ENCODE results near the gene DLK1. TPM values are rescaled to one million over a fixed set of nuclear protein-coding genes. Genes with fewer than 3 reads are reported as not detected.
A peak's percentile ranks its signal among the peaks of the same experiment; 100 is the strongest.

Gene DLK1
- total RNA-seq, 4 donors from 2014 or later: not detected

DNA sequence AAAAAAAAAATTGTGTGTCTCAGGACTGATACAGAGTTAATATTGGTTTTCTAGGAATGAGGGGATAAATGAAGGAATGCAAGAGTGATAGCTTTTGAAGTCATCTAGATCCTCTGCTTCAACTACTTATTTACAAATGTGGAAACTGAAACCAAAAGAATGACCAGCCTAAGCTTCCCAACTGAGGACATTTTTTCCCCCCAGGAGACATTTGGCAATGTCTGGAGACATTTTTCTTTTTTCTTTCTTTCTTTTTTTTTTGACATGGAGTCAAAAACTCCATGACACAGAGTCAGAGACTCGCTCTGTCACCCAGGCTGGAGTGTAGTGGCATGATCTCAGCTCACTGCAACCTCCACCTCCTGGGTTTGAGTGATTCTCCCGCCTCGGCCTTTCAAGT is 15.3 kb downstream of the DLK1 start:
- DNase-seq (ENCODE audit: low spot score in 2 of 2): no peak
- intact Hi-C loops (cut with DNase I; ENCODE audit: low total_unique reads): no loop called here
- 52 to 63% methylated on average over 3 of the region's 3 CpGs for WGBS, 2 donors
- no peak for TF ChIP-seq POLR2A (IDR thresholded peaks at IDR 0.05)
- TF ChIP-seq, protein P1, sequence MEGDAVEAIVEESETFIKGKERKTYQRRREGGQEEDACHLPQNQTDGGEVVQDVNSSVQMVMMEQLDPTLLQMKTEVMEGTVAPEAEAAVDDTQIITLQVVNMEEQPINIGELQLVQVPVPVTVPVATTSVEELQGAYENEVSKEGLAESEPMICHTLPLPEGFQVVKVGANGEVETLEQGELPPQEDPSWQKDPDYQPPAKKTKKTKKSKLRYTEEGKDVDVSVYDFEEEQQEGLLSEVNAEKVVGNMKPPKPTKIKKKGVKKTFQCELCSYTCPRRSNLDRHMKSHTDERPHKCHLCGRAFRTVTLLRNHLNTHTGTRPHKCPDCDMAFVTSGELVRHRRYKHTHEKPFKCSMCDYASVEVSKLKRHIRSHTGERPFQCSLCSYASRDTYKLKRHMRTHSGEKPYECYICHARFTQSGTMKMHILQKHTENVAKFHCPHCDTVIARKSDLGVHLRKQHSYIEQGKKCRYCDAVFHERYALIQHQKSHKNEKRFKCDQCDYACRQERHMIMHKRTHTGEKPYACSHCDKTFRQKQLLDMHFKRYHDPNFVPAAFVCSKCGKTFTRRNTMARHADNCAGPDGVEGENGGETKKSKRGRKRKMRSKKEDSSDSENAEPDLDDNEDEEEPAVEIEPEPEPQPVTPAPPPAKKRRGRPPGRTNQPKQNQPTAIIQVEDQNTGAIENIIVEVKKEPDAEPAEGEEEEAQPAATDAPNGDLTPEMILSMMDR (IDR thresholded peaks at IDR 0.05): no peak
- H3K4me3 ChIP-seq (ENCODE audit: low read depth, poor library complexity, severe bottlenecking): no peak overlapping the region

DNA sequence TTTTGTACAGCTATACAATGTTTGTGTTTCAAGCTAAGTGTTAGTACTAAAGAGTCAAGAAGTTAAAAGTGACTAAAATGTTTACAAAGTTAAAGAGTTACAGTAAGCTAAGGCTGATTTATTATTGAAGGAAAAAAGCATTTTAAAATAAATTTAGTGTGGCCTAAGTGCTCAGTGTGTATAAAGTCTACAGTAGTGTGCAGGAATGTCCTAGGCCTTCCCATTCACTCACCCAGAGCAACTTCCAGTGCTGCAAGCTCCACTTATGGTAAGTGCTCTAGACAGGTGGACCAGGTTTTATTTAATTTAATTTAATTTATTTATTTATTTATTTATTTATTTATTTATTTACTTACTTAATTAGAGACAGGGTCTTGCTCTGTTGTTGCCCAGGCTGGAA is 19.6 kb downstream of the DLK1 start:
- TF ChIP-seq POLR2A (IDR thresholded peaks at IDR 0.05): no peak
- TF ChIP-seq, protein P1 (IDR thresholded peaks at IDR 0.05): no peak
- intact Hi-C loops (cut with DNase I; ENCODE audit: low total_unique reads): no loop called here
- no peak overlapping the region for H3K4me3 ChIP-seq (ENCODE audit: low read depth, poor library complexity, severe bottlenecking)
- no peak for DNase-seq (ENCODE audit: low spot score in 2 of 2)

DNA sequence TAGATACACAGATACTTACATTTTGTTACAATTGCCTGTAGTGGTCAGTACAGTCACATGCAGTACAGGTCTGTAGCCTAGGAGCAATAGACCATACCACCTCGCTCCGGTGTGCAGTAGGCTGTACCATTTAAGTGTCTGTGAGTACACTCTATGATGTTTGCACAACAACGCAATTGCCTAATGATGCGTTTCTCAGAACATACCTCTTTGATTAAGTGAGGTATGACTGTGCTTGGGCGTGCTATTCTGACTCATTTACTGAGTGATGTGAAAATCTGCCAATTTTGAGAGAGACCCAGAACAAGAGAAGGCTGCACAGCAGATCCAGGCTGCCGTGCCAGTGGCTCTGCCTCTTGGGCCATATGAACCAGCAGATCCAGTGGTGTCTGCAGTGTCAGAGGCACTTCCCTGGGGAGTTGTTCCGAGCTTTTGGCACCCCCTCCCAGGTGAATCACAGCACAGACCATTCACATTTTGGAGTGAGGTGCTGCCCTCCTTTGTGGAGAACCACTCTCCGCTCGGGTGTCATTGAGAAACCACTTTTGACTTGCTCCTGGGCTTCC is 20.4 kb downstream of the DLK1 start:
- DNase-seq (ENCODE audit: low spot score in 2 of 2): peak; percentile 79 to 86
- 31 to 40% methylated on average over 9 of the region's 9 CpGs for WGBS, 2 donors
- TF ChIP-seq, protein P1 (IDR thresholded peaks at IDR 0.05): no peak
- H3K4me3 ChIP-seq (ENCODE audit: low read depth, poor library complexity, severe bottlenecking): no peak overlapping the region
- intact Hi-C loops (cut with DNase I; ENCODE audit: low total_unique reads): no loop called here

DNA sequence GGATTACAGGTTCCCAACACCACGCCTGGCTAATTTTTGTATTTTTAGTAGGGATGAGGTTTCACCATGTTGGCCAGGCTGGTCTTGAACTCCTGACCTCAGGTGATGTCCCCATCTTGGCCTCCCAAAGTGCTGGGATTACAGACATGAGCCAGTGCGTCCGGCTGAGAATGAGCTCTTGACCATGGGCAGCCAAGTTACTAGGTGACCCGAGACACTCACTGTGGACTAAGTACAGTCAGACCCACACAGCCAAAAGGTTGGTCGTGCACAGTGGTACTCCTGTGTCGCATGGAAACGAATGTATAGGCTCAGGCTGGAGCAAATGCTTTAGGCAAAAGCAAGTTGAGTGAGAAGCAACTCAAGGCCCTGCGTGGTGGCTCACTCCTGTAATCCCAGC is 21.0 kb downstream of the DLK1 start:
- DNase-seq (ENCODE audit: low spot score in 2 of 2): peak in 1 of 2 donors; percentile 78
- 88 to 92% methylated on average over 8 of the region's 8 CpGs for WGBS, 2 donors
- no peak overlapping the region for H3K4me3 ChIP-seq (ENCODE audit: low read depth, poor library complexity, severe bottlenecking)
- TF ChIP-seq POLR2A (IDR thresholded peaks at IDR 0.05): no peak
- TF ChIP-seq, protein P1 (IDR thresholded peaks at IDR 0.05): no peak
- intact Hi-C loops (cut with DNase I; ENCODE audit: low total_unique reads): no loop called here

DNA sequence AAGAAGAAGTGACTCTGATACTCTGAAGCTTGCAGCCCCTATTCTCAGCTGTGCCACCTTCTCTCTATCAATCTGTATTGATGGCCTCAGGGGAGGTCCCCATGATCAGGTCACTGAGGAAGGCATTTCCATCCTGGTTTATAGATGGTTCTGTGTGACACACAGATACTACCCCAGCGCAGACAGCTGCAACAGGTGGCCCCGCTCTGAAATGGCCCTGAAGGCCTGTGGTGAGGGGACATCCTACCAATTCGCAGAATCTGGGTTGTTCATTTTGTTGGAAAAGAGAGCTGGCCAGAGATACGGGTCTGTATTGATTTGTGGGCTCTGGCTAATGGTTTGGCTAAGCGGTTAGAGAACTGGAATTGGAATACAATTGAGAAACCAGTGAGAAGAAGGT is 21.7 kb downstream of the DLK1 start:
- 75 to 76% methylated on average over 5 of the region's 5 CpGs for WGBS, 2 donors
- TF ChIP-seq POLR2A (IDR thresholded peaks at IDR 0.05): no peak
- TF ChIP-seq, protein P1 (IDR thresholded peaks at IDR 0.05): no peak
- intact Hi-C loops (cut with DNase I; ENCODE audit: low total_unique reads): no loop called here
- no peak overlapping the region for H3K4me3 ChIP-seq (ENCODE audit: low read depth, poor library complexity, severe bottlenecking)
- peak in 1 of 2 donors; percentile 40 for DNase-seq (ENCODE audit: low spot score in 2 of 2)

DNA sequence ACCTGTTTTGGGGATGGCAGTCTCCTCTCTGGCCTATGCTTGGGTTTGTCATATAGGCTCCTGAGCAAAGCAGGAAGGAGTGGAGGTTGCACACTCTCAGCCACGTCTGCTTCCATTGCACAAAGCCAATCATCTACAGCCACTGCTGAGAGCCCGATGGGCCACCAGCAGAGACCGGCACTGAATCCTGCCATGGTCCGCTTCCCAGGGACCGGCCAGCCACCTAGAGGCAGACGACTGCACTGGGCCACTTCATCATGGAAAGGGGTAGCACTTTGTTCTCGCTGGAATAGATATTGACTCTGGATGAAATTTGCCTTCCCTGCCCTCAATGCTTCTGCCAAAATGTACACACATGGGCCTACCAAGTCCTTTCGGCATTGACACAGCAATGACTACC is 22.3 kb downstream of the DLK1 start:
- intact Hi-C loops (cut with DNase I; ENCODE audit: low total_unique reads): no loop called here
- 91 to 96% methylated on average over 8 of the region's 8 CpGs for WGBS, 2 donors
- no peak for TF ChIP-seq POLR2A (IDR thresholded peaks at IDR 0.05)
- TF ChIP-seq, protein P1 (IDR thresholded peaks at IDR 0.05): no peak
- H3K4me3 ChIP-seq (ENCODE audit: low read depth, poor library complexity, severe bottlenecking): no peak overlapping the region
- peak in 1 of 2 donors; percentile 66 for DNase-seq (ENCODE audit: low spot score in 2 of 2)

Measured in lower leg skin (tissue), 4 donors.